Stimulated activated CD4-positive, alpha-beta T cell treated with anti-CD3 and anti-CD28 coated beads, Interleukin-4, amount 100 ng/mL, for 24 hours (primary cell): ENCODE data around the gene SHB.

Experiments used
- DNase-seq: peaks from one replicate; pipeline ENCODE4 v3.0.0-alpha.2; 2020

The SHB gene

GRCh38 chr9:37984672-37985611, 84.1 kb downstream of the SHB start:
- DNase-seq = no peak

- no peak for DNase-seq
Observed at GRCh38 chr9:37984278-37984671, 84.8 kb downstream of the SHB start.

- no peak for DNase-seq
Observed at GRCh38 chr9:37983381-37984067, 85.5 kb downstream of the SHB start.

- DNase-seq = no peak
Observed at GRCh38 chr9:37979844-37980243, 89.2 kb downstream of the SHB start.

GRCh38 chr9:37978983-37979382, 90.0 kb downstream of the SHB start:
- DNase-seq = no peak

- DNase-seq = no peak
Observed at GRCh38 chr9:37978481-37978864, 90.6 kb downstream of the SHB start.

GRCh38 chr9:37977851-37978480, 91.1 kb downstream of the SHB start:
- DNase-seq = no peak

- DNase-seq = no peak
Observed at GRCh38 chr9:37976714-37977477, 92.1 kb downstream of the SHB start.

GRCh38 chr9:37975639-37976038, 93.4 kb downstream of the SHB start:
- DNase-seq = no peak

GRCh38 chr9:37974506-37975173, 94.4 kb downstream of the SHB start:
- no peak for DNase-seq

GRCh38 chr9:37972351-37972848, 96.6 kb downstream of the SHB start:
- DNase-seq = no peak

- DNase-seq = no peak
Observed at GRCh38 chr9:37971691-37972090, 97.3 kb downstream of the SHB start.

GRCh38 chr9:37971108-37971459, 97.9 kb downstream of the SHB start:
- no peak for DNase-seq

- DNase-seq = no peak
Observed at GRCh38 chr9:37970301-37971107, 98.5 kb downstream of the SHB start.

- no peak for DNase-seq
Observed at GRCh38 chr9:37969558-37970300, 99.3 kb downstream of the SHB start.

GRCh38 chr9:37969130-37969529, 99.9 kb downstream of the SHB start:
- no peak for DNase-seq

- no peak for DNase-seq
Observed at GRCh38 chr9:37968228-37968701, 100.8 kb downstream of the SHB start.

- no peak for DNase-seq
Observed at GRCh38 chr9:37967761-37968080, 101.3 kb downstream of the SHB start.

- no peak for DNase-seq
Observed at GRCh38 chr9:37967014-37967760, 101.8 kb downstream of the SHB start.
